ENCODE data around the gene NARS2.
"Not testable (repeated sequence)": the region's sequence is repeated elsewhere in the genome, so short reads cannot be mapped to it uniquely, and the experiment has no call there.

The NARS2 gene

GRCh38 chr11:78576549-78577097, 2.0 kb upstream of the NARS2 start:
- no peak for DNase-seq

- no peak for DNase-seq
Observed at GRCh38 chr11:78575478-78575877, 814 bp upstream of the NARS2 start.

- DNase-seq, result no peak
Observed at GRCh38 chr11:78573681-78574080, 983 bp downstream of the NARS2 start.

- no peak for DNase-seq
Observed at GRCh38 chr11:78573271-78573670, 1.4 kb downstream of the NARS2 start.

DNA sequence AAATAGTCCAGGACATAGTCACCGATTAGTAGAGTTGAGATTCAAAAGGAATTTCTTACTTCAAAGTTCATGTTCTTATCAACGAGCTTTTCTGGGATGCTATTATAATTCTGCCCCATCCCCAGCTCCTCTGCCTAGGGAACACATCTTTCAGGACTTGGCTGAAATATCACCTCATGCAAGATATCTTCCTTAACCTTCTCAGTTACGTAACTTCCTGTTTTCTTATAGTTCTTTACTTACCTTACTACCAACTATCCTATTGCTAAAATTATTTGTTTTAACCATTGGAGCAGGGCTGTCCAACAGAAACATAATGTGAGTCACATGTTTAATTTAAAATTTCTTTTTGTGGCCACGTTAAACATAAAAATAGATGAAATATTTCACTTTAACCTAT, 2.3 kb downstream of the NARS2 start:
- DNase-seq, result no peak

- DNase-seq, result no peak
Observed at GRCh38 chr11:78570031-78570430, 4.6 kb downstream of the NARS2 start.

DNA sequence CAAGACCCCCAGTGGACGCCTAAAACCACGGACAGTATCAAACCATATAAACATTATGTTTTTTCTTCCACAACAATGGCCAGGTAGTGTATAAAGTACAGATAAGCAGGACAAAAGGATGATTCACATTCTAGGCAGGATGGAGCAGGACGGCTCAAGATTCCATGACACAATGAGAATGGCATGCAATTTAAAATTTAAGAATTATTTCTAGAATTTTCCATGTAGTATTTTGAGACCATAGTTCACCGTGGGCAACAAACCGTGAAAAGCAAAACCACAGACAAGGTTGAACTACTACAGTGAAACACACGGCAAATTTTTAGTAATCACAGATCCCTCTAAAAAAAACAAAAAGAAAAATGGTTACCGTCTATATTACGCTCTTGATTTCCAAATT, 7.5 kb downstream of the NARS2 start:
- no peak for DNase-seq

DNA sequence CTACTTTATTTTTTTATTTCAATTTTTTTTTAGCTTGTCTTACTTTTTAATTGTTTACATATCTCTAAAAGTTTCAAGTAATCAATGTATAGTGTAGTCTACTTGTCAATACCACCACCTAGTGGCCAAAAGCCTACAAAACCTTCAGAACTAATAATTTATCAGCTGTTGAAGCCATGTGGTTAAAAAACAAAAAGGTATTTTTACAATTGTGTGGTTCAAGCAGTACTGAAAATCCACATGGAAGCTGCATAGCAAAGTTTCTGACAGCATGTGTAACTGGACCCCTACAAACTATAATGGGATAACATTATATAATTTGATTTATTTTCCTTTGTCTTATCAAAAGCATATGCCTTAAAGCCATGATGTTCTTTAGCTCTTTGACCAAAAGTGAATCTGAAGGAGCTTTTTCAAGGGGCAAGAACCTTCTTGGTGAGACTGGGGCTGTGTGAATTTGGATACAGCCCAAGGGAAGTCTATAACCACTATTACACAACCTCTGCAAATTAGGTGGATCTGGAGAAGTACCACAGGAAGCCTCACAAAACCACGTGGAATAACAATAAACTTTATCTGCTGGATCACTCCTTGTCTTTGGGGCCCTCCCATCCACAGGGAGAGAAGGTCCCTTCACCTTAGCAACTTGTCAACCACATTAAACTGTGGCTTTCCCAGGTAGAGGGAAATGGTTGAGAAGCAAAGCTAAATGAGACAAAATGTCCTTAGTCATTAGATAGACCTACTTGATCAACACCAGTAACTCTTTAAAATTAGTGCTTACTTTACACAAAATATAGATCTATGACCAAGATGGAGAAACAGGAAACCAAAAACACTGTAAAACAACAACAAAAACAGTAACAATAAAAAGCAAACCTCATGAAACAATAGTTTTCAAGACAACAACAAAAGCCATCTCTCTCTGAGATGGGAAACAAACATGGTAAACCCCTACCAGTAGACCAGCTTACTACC, 9.9 kb downstream of the NARS2 start:
- peak; percentile 9 to 76 for DNase-seq

- DNase-seq, result not testable (repeated sequence)
Observed at GRCh38 chr11:78564037-78564436, 10.6 kb downstream of the NARS2 start.

DNA sequence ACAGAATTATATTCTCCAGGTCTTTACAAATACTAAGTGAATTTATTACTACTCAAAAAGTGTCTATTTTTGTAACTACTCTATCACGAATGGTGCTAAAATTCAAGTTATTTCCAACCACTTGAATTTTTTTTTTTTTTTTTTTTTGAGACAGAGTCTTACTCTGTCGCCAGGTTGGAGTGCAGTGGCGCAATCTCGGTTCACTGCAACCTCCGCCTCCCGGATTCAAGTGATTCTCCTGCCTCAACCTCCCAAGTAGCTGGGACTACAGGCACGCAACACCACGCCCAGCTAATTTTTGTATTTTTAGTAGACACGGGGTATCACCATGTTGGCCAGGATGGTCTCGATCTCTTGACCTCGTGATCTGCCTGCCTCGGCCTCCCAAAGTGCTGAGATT, 11.6 kb downstream of the NARS2 start:
- DNase-seq, result not testable (repeated sequence)

GRCh38 chr11:78562398-78562797, 12.3 kb downstream of the NARS2 start:
- no peak for DNase-seq

DNA sequence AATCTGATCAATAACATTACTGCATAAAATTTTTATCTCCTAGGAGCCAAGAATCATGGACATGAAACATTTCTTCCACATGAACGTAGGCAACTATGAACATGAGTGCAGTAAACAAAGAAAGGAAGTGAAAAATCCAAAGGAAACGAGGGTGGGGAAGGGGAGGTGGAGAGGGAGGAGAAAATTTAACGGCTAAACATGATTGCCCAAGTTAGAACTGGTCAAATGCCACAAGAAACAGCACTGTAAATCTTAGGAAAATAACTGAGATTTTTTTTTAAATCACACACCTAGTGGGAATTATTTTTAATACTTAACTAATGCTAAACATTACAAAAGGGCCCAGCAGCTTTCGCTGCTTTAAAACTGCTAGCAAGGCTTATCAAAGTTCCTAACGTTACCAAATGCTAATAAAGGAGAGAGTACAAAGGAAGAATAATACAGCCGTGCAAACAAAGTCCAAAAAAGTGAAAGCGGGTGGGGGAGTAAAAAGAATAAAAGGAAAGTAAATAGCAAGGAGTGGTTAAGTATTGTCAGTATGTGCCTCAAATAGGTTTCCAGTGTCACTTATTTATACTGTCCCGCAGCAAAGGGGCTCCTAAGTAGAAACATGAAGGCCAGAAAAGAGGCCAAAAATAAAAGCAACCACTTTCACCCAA, 13.7 kb downstream of the NARS2 start:
- no peak for DNase-seq

- DNase-seq, result no peak
Observed at GRCh38 chr11:78560153-78560552, 14.5 kb downstream of the NARS2 start.

GRCh38 chr11:78557236-78557635, 17.4 kb downstream of the NARS2 start:
- DNase-seq, result no peak

DNA sequence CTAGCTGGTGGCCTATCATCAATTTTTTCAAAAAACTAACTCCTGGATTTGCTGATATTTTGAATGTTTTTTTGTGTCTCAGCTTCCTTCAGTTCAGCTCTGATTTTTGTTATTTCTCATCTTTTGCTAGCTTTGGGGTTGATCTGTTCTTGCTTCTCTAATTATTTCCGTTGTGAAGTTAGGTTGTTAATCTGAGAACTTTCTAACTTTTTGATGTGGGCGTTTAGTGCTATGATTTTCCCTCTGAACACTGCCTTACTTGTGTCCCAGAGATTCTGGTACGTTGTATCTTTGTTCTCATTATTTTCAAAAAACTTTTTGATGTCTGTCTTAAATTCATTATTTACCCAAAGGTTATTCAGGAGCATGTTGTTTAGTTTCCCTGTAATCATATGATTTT, 19.1 kb downstream of the NARS2 start:
- DNase-seq, result no peak

DNA sequence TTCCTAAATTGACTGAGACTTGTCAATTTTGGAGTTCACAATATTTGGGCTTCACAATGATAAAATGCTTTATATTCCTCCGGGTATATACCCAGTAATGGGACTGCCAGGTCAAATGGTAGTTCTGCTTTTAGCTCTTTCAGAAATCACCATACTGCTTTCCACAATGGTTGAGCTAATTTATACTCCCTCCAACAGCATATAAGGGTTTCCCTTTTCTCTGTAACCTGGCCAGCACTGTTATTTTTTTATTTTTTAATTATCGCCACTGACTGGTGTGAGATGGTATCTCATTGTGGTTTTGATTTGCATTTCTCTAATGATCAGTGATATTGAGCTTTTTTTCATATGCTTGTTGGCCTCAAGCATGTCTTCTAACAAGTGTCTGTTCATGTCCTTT, 21.8 kb downstream of the NARS2 start:
- DNase-seq, result no peak

- DNase-seq, result not testable (repeated sequence)
Observed at GRCh38 chr11:78552139-78552538, 22.5 kb downstream of the NARS2 start.

DNA sequence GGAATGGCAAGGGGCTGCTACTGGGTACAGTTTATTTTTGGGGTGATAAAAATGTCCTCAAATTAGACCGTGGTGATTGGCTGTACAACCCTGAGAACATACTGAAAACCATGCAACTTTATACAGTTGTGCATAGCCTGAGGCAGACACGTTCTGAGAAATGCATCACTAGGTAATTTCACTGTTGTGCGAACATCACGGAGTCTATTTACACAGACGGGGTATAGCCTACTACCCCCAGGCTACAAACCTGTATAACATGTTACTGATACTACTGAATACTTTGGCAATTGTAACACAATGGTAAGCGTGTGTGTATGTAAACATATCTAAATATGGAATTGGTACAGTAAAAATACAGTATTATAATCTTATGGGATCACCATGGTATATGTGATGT, 23.6 kb downstream of the NARS2 start:
- no peak for DNase-seq

GRCh38 chr11:78549624-78550409, 24.8 kb downstream of the NARS2 start:
- no peak for DNase-seq

DNA sequence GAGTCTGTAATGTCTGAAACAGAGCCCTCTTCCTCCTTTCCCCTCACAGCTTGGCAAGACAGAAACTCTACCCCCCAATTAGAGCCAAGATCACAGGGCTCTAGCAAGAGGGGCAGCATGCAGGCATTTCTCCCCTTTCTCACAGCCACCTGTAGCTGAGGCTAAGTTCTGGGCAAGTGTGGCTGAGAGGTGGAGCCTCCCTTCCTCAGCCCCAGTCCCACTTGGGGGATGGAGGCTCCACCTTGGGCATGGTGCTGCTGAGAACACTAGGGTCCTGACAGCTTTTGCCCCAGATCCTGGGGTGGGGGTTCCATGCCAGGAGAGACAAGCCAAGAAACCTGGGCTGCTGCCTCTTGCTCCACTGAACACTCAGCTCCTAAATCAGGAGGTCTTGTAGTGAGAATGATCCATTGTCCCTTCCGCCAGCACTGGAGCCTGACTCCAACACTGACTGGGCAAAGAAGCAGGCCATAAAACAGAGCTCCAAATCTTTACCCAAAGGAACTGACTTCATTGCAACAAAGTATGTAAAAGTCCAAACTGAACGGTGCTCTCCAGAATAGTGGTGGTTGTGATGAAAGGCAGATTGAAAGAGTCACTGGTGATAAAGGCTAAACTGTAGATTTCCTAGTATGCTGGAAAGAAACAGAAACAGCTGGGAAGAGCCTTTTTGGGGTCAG, 25.6 kb downstream of the NARS2 start:
- no peak for DNase-seq

GRCh38 chr11:78547931-78548705, 26.5 kb downstream of the NARS2 start:
- DNase-seq, result no peak

- DNase-seq, result no peak
Observed at GRCh38 chr11:78542007-78542406, 32.7 kb downstream of the NARS2 start.
